ENCODE results near the gene TRIM33. TPM values are rescaled to one million over a fixed set of nuclear protein-coding genes. Genes with fewer than 3 reads are reported as not detected.

Gene TRIM33
- total and polyA plus RNA-seq, 2 donors (not counting 3 experiments of a cell fraction or from before 2014, with no cell fraction given): 10.3 to 29.1 TPM

GRCh38 chr1:114437812-114438211, 73.2 kb downstream of the TRIM33 start:
- Histone ChIP-seq H3K27me3 (ENCODE audit: control insufficient read depth in 2 of 2, insufficient read depth in 2 of 2, low read length in 2 of 2) (no peaks in the 10 kb centered on the region), H3K9me1 (replicated peaks; ENCODE audit: control insufficient read depth, extremely low read depth, insufficient read depth, low read length) (no peaks in the 10 kb centered on the region), H2AFZ (ENCODE audit: low read depth, low read length) (no peak overlapping the region), H3K36me3 (ENCODE audit: control insufficient read depth in 2 of 2, extremely low read depth in 1 of 2, insufficient read depth in 2 of 2, low read length in 2 of 2) (no peaks in the 10 kb centered on the region), H4K20me1 (replicated peaks; ENCODE audit: control insufficient read depth, extremely low read depth, insufficient read depth, low read length) (no peaks in the 10 kb centered on the region), H3K4me3 (replicated peaks in 1 of 3; ENCODE audit: insufficient read depth in 1 of 3, low read depth in 1 of 3, low read length in 3 of 3) (no peak overlapping the region), H3K9ac (replicated peaks; ENCODE audit: extremely low read depth, insufficient read depth, low read length) (no peak overlapping the region), H3K9me3 (replicated peaks; ENCODE audit: control insufficient read depth, insufficient read depth, low read length) (no peaks in the 10 kb centered on the region), H3K4me2 (ENCODE audit: insufficient read depth, low read length) (no peak overlapping the region), H3K79me2 (ENCODE audit: control insufficient read depth, insufficient read depth, low read length) (peaks cover 25% of the 10 kb centered on the region), H3K4me1 (ENCODE audit: control insufficient read depth, extremely low read depth, insufficient read depth, low read length) (peaks cover 16% of the 10 kb centered on the region), H3K27ac (ENCODE audit: insufficient read depth, low read depth, low read length) (no peak overlapping the region)
- BruUV-seq (replicated peaks): no TSS peak
- dilution Hi-C loops (cut with MboI; ENCODE audit: extremely low pct_ligation_motif_present, low sequenced_read_pairs): no loop called here
- no peak for TF ChIP-seq POLR2A (IDR thresholded peaks at IDR 0.05; ENCODE audit: low read depth, low read length)
- TF ChIP-seq POLR2AphosphoS5 (IDR thresholded peaks at IDR 0.05; ENCODE audit: insufficient read depth, low read depth, low read length): no peak
- no peak for TF ChIP-seq GATA2 (IDR thresholded peaks at IDR 0.05; ENCODE audit: insufficient read depth, insufficient read length, low read depth, low read length)
- no peak for TF ChIP-seq CTCF (IDR thresholded peaks at IDR 0.05; ENCODE audit: extremely low read depth in 1 of 2, insufficient read depth in 1 of 2, low read depth in 1 of 2, low read length in 2 of 2)
- no peak for TF ChIP-seq JUN (IDR thresholded peaks at IDR 0.05; ENCODE audit: borderline replicate concordance, insufficient read depth, insufficient read length, low read depth)
- no peak for TF ChIP-seq EZH2 (IDR thresholded peaks at IDR 0.05; ENCODE audit: borderline replicate concordance, low read depth, low read length, severe bottlenecking)
- intact Hi-C loops (cut with micrococcal nuclease): loop anchor here (2.0 kb wide), 1 partner anchor 73 kb away; the partner anchor contains the start of gene TRIM33
- ChIA-PET CTCF (interaction anchor here (1.1 to 1.4 kb wide), 2 partner anchors 10 kb away, joined by 5 read pairs; no protein-coding TSS in a partner anchor), POLR2A (no interaction called here)
- FAIRE-seq (no peak), DNase-seq (ENCODE audit: low read depth, low spot score) (no peak)

Data from endothelial cell of umbilical vein (primary cell).